Natural killer cell (primary cell): ENCODE results near the gene XAF1. TPM values are rescaled to one million over a fixed set of nuclear protein-coding genes. Genes with fewer than 3 reads are reported as not detected.

ENCODE experiments used
- ATAC-seq, 3 donors: fragments of 150-1000 bp in 2 of 3; fragments of 200-7000 bp in 1 of 3; cut with Tn5 transposase; 1 replicate in 1 of 3; 2 replicates in 2 of 3; pipeline ENCODE4 v1.10.0; 2021; ENCODE audit warnings: mild to moderate bottlenecking in 2 of 3, moderate library complexity in 2 of 3
- DNase-seq, 2 donors: peaks; one replicate each; pipeline versions ENCODE4 v3.0.0 to v3.0.0-alpha.2; 2013 to 2021; ENCODE audit warnings: mixed read lengths in 1 of 2
- H3K27ac ChIP-seq: one replicate; pipeline ENCODE4 v1.5.1; 2013; ENCODE audit warnings: mild to moderate bottlenecking, low read length
- H3K27me3 ChIP-seq: one replicate; pipeline ENCODE4 v1.6.1; 2013; ENCODE audit warnings: low read length; ENCODE audit not compliant: control insufficient read depth, insufficient read depth
- H3K36me3 ChIP-seq: one replicate; pipeline ENCODE4 v1.6.1; 2013; ENCODE audit warnings: low read length; ENCODE audit not compliant: control insufficient read depth, insufficient read depth
- H3K4me1 ChIP-seq: one replicate; pipeline ENCODE4 v1.6.1; 2013; ENCODE audit warnings: low read length; ENCODE audit not compliant: control insufficient read depth, insufficient read depth
- H3K4me3 ChIP-seq: one replicate; pipeline ENCODE4 v1.5.1; 2013; ENCODE audit warnings: low read length
- H3K9me3 ChIP-seq: one replicate; pipeline ENCODE4 v1.6.1; 2013; ENCODE audit warnings: low read length; ENCODE audit not compliant: control insufficient read depth, insufficient read depth
- H3K27ac Mint-ChIP-seq, 2 donors: one replicate each; pipeline ENCODE4 v1.8.0; 2022; ENCODE audit warnings: mild to moderate bottlenecking in 2 of 2, mixed read lengths in 2 of 2, moderate library complexity in 1 of 2
- H3K27me3 Mint-ChIP-seq, 2 donors: one replicate each; pipeline ENCODE4 v1.8.0; 2022; ENCODE audit warnings: low read depth in 2 of 2, mixed read lengths in 2 of 2
- H3K36me3 Mint-ChIP-seq: one replicate; pipeline ENCODE4 v1.8.0; 2022; ENCODE audit warnings: mixed read lengths
- H3K4me1 Mint-ChIP-seq, 2 donors: one replicate each; pipeline ENCODE4 v1.8.0; 2022; ENCODE audit warnings: mixed read lengths in 2 of 2
- H3K4me3 Mint-ChIP-seq: one replicate; pipeline ENCODE4 v1.8.0; 2022; ENCODE audit warnings: mild to moderate bottlenecking, moderate library complexity, mixed read lengths
- H3K9me3 Mint-ChIP-seq, 2 donors: one replicate each; pipeline ENCODE4 v1.8.0; 2022; ENCODE audit warnings: mixed read lengths in 2 of 2
- CTCF ChIP-seq: fragments of 200-600 bp; IDR thresholded peaks from one replicate; pipeline ENCODE4 v1.8.0; 2022; ENCODE audit warnings: antibody characterized with exemption
- WGBS: methylation state at CpG from one replicate; pipeline ENCODE4 v1.1.7; 2013; ENCODE audit warnings: missing lambda C conversion rate; ENCODE audit not compliant: insufficient coverage; 5-methylcytosine and 5-hydroxymethylcytosine counted together
- intact Hi-C: fragments of 100-400 bp; cut with micrococcal nuclease; formaldehyde crosslinking; loops from one replicate; pipeline ENCODE4 v1.14.2; 2022
- total RNA-seq, 4 donors: library from RNA; stranded (reverse); fragments of 120-200 nt in 1 of 4; gene quantifications; one replicate each; pipeline versions ENCODE4 v1.2.3 to v1.2.4, GENCODE V29; 2013 to 2022

The XAF1 gene
- total RNA-seq, 3 donors from 2014 or later (not counting 1 experiment from before 2014, with no cell fraction given) = 64.2 to 130 (median 97.4) TPM

GRCh38 chr17:6753006-6753445 lies 2.8 kb upstream of the XAF1 start:
- intact Hi-C loops = loop anchor here (10.0 kb wide), 1 partner anchor 262 kb away; the partner anchor contains the start of gene RNASEK
- Mint-ChIP-seq H3K36me3 (no peaks in the 10 kb centered on the region), H3K9me3 (no peaks in the 10 kb centered on the region), H3K27me3 (no peaks in the 10 kb centered on the region), H3K4me3 (peak overlapping the region; percentile 78), H3K4me1 (peaks cover 55 to 57% of the 10 kb centered on the region in 2 donors), H3K27ac (peak overlapping the region; percentile 90 to 97)
- no peaks in the 10 kb centered on the region for H3K9me3 ChIP-seq
- peaks cover 3% of the 10 kb centered on the region for H3K36me3 ChIP-seq
- H3K4me1 ChIP-seq = peaks cover 54% of the 10 kb centered on the region
- ATAC-seq = peak; percentile 59 to 78 (median 60)
- peak overlapping the region; percentile 60 for H3K27ac ChIP-seq
- peak; percentile 56 to 80 for DNase-seq
- H3K27me3 ChIP-seq = no peaks in the 10 kb centered on the region
- no peak overlapping the region for H3K4me3 ChIP-seq
- WGBS = 13% methylated on average over 9 of the region's 9 CpGs
- no peak for TF ChIP-seq CTCF

- H3K36me3 ChIP-seq = peaks cover 9% of the 10 kb centered on the region
- intact Hi-C loops = loop anchor here (10.0 kb wide), 1 partner anchor 261 kb away; the partner anchor contains the start of gene RNASEK
- DNase-seq = no peak
- no peak overlapping the region for H3K4me3 ChIP-seq
- peak overlapping the region; percentile 60 for H3K27ac ChIP-seq
- no peaks in the 10 kb centered on the region for H3K36me3 Mint-ChIP-seq
- no peaks in the 10 kb centered on the region for H3K27me3 Mint-ChIP-seq
- peaks cover 59% of the 10 kb centered on the region for H3K4me1 ChIP-seq
- peak overlapping the region; percentile 78 for H3K4me3 Mint-ChIP-seq
- no peaks in the 10 kb centered on the region for H3K9me3 Mint-ChIP-seq
- TF ChIP-seq CTCF = no peak
- H3K27me3 ChIP-seq = no peaks in the 10 kb centered on the region
- H3K27ac Mint-ChIP-seq = peak overlapping the region; percentile 90 to 97
- no peak for ATAC-seq
- H3K9me3 ChIP-seq = no peaks in the 10 kb centered on the region
- H3K4me1 Mint-ChIP-seq = peaks cover 60 to 62% of the 10 kb centered on the region in 2 donors
- WGBS = 93% methylated on average over 3 of the region's 6 CpGs
Measured at GRCh38 chr17:6753546-6753945, 2.3 kb upstream of the XAF1 start.

- no peaks in the 10 kb centered on the region for H3K36me3 Mint-ChIP-seq
Measured at GRCh38 chr17:6755281-6755680, 565 bp upstream of the XAF1 start.

More at GRCh38 chr17:6755281-6755680, 565 bp upstream of the XAF1 start:
- peak overlapping the region; percentile 85 for H3K27ac ChIP-seq
- H3K9me3 Mint-ChIP-seq = no peaks in the 10 kb centered on the region
- H3K4me3 Mint-ChIP-seq = peak overlapping the region; percentile 99
- peaks cover 60 to 69% of the 10 kb centered on the region in 2 donors for H3K4me1 Mint-ChIP-seq
- no peak for TF ChIP-seq CTCF
- 90% methylated on average over 5 of the region's 5 CpGs for WGBS
- peak overlapping the region; percentile 60 for H3K4me3 ChIP-seq
- intact Hi-C loops = loop anchor here (10.0 kb wide), 1 partner anchor 260 kb away; the partner anchor contains the start of gene RNASEK
- peaks cover 62% of the 10 kb centered on the region for H3K4me1 ChIP-seq
- no peaks in the 10 kb centered on the region for H3K9me3 ChIP-seq
- peak overlapping the region; percentile 91 to 97 for H3K27ac Mint-ChIP-seq
- no peaks in the 10 kb centered on the region for H3K27me3 Mint-ChIP-seq
- no peak for ATAC-seq
- no peak for DNase-seq
- peaks cover 23% of the 10 kb centered on the region for H3K36me3 ChIP-seq
- no peaks in the 10 kb centered on the region for H3K27me3 ChIP-seq
